HCT116 (cell line): Measurements from ENCODE around the gene KIFC1.

Experiments used
- EZH2 ChIP-seq: fragments of 200-600 bp; sonication (generic); IDR thresholded peaks from 2 replicates; pipeline ENCODE4 v1.6.1; 2017; ENCODE audit warnings: antibody characterized with exemption, mixed run types
- EZH2phosphoT487 ChIP-seq: fragments of 200-600 bp; IDR thresholded peaks from 2 replicates; pipeline ENCODE4 v1.6.1; 2018; ENCODE audit warnings: antibody characterized with exemption, borderline replicate concordance
- POLR2A ChIP-seq: IDR thresholded peaks from 2 replicates; pipeline ENCODE4 v1.7.0; 2011; ENCODE audit warnings: borderline replicate concordance; ENCODE audit not compliant: insufficient read depth, insufficient read length; ENCODE audit errors: extremely low read depth
- SIN3A ChIP-seq: IDR thresholded peaks from 2 replicates; pipeline ENCODE4 v1.6.1; 2012; ENCODE audit warnings: low read depth

DNA sequence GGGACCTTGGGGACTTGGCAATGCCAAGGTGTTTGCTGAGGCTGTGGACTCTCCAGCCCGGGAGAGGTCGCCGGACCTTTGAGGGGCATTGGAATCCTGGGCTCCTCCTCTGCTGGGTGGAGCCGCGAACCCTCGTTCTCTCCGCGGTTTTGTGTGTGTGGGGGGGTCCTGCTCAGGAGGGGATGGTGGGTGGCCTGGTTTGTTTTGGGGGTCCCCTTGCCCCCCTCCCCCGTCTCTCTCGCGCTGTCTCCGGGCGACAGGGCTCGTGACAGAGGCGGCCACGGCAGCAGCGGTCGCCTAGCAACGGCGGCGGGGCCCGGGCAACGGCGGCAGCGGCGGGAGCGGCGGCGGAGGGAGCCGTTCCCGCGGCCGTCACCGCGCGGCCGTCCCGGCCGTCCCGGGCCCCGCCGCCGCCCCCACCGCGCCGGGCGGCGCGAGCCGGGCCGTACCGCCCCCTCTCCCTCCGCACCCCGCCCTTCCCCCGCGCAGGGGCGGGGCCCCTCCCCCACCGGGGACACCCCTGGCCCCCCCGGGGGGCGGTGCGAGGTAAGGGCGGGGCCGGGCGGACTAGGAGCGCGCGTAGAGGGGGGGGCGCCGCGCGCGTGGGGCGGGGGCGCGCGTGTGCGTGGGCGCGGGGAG lies 36.1 kb downstream of the KIFC1 start:
- no peak for TF ChIP-seq SIN3A
- no peak for TF ChIP-seq EZH2
- TF ChIP-seq EZH2phosphoT487, result no peak
- TF ChIP-seq POLR2A, result no peak
